Stimulated activated CD4-positive, alpha-beta T cell treated with anti-CD3 and anti-CD28 coated beads, Interleukin-2, amount 100 ng/mL, for 24 hours (primary cell): ENCODE data around the gene HOXD3.

Experiments
- DNase-seq, 2 donors: peaks; one replicate each; pipeline ENCODE4 v3.0.0-alpha.2; 2020

The HOXD3 gene

GRCh38 chr2:176165370-176166050 is 8.4 kb downstream of the HOXD3 start:
- DNase-seq: no peak

- DNase-seq: no peak
Measured at GRCh38 chr2:176166272-176166671, 9.2 kb downstream of the HOXD3 start.

- DNase-seq: no peak
Measured at GRCh38 chr2:176167398-176167797, 10.3 kb downstream of the HOXD3 start.

- DNase-seq: no peak
Measured at GRCh38 chr2:176169181-176169580, 12.1 kb downstream of the HOXD3 start.

GRCh38 chr2:176169711-176170110 is 12.6 kb downstream of the HOXD3 start:
- no peak for DNase-seq

- DNase-seq: no peak
Measured at GRCh38 chr2:176170602-176171305, 13.6 kb downstream of the HOXD3 start.

GRCh38 chr2:176171351-176172006 is 14.4 kb downstream of the HOXD3 start:
- DNase-seq: no peak

- DNase-seq: no peak
Measured at GRCh38 chr2:176172007-176172894, 15.1 kb downstream of the HOXD3 start.

- DNase-seq: no peak
Measured at GRCh38 chr2:176172895-176173566, 15.9 kb downstream of the HOXD3 start.

GRCh38 chr2:176173567-176174381 is 16.7 kb downstream of the HOXD3 start:
- no peak for DNase-seq

- no peak for DNase-seq
Measured at GRCh38 chr2:176174382-176174823, 17.3 kb downstream of the HOXD3 start.

- no peak for DNase-seq
Measured at GRCh38 chr2:176174824-176175708, 18.0 kb downstream of the HOXD3 start.

- DNase-seq: no peak
Measured at GRCh38 chr2:176175709-176176607, 18.9 kb downstream of the HOXD3 start.

GRCh38 chr2:176177580-176178037 is 20.5 kb downstream of the HOXD3 start:
- DNase-seq: no peak

- no peak for DNase-seq
Measured at GRCh38 chr2:176178038-176178756, 21.1 kb downstream of the HOXD3 start.

GRCh38 chr2:176178757-176179295 is 21.7 kb downstream of the HOXD3 start:
- DNase-seq: no peak

- DNase-seq: no peak
Measured at GRCh38 chr2:176181551-176181950, 24.4 kb downstream of the HOXD3 start.

- DNase-seq: no peak
Measured at GRCh38 chr2:176182671-176183070, 25.6 kb downstream of the HOXD3 start.
